Endothelial cell of umbilical vein (primary cell): Measurements from ENCODE around the gene NME5.

Experiments
- CTCF ChIP-seq, 2 donors: IDR thresholded peaks; 1 replicate in 1 of 2; 2 replicates in 1 of 2; pipeline ENCODE4 v1.5.1; 2011; ENCODE audit warnings: low read length in 2 of 2, mild to moderate bottlenecking in 2 of 2, moderate library complexity in 2 of 2, control low read depth in 1 of 2, inconsistent platforms in 1 of 2, low read depth in 1 of 2; ENCODE audit not compliant: insufficient read depth in 1 of 2; ENCODE audit errors: extremely low read depth in 1 of 2
- EZH2 ChIP-seq: IDR thresholded peaks from 2 replicates; pipeline ENCODE4 v1.6.1; 2012; ENCODE audit warnings: borderline replicate concordance, low read depth, mild to moderate bottlenecking, moderate library complexity, low read length, inconsistent platforms; ENCODE audit not compliant: severe bottlenecking
- FOS ChIP-seq: IDR thresholded peaks from 2 replicates; pipeline ENCODE4 v1.6.1; 2011; ENCODE audit warnings: mild to moderate bottlenecking, low read length, moderate library complexity, borderline replicate concordance; ENCODE audit not compliant: insufficient read depth
- JUN ChIP-seq: IDR thresholded peaks from 2 replicates; pipeline ENCODE4 v1.6.1; 2011; ENCODE audit warnings: borderline replicate concordance, low read depth; ENCODE audit not compliant: insufficient read length, insufficient read depth
- MYC ChIP-seq: IDR thresholded peaks from one replicate; pipeline ENCODE4 v1.6.1; 2011; ENCODE audit warnings: mild to moderate bottlenecking, low read depth, low read length
- POLR2A ChIP-seq: IDR thresholded peaks from 2 replicates; pipeline ENCODE4 v1.6.1; 2012; ENCODE audit warnings: low read depth, mild to moderate bottlenecking, control low read depth, low read length
- POLR2AphosphoS5 ChIP-seq: IDR thresholded peaks from 2 replicates; pipeline ENCODE4 v1.6.1; 2012; ENCODE audit warnings: low read depth, mild to moderate bottlenecking, control low read depth, low read length, moderate library complexity; ENCODE audit not compliant: insufficient read depth
- TF ChIP-seq, protein P1 (sequence below): IDR thresholded peaks from 2 replicates; pipeline ENCODE4 v1.6.1; 2011; ENCODE audit not compliant: insufficient read depth, insufficient read length

GRCh38 chr5:138078006-138078643, 61.1 kb downstream of the NME5 start:
- no peak for TF ChIP-seq CTCF (IDR thresholded peaks at IDR 0.05; ENCODE audit: extremely low read depth in 1 of 2, insufficient read depth in 1 of 2, low read depth in 1 of 2, low read length in 2 of 2)
- TF ChIP-seq, protein P1, sequence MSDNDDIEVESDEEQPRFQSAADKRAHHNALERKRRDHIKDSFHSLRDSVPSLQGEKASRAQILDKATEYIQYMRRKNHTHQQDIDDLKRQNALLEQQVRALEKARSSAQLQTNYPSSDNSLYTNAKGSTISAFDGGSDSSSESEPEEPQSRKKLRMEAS, result no peak
- TF ChIP-seq POLR2AphosphoS5, result no peak
- no peak for TF ChIP-seq POLR2A
- TF ChIP-seq EZH2, result no peak
- TF ChIP-seq MYC, result no peak
- no peak for TF ChIP-seq JUN
- TF ChIP-seq FOS, result no peak
